Measurements from ENCODE around the gene TEKT4. TPM values are rescaled to one million over a fixed set of nuclear protein-coding genes. Genes with fewer than 3 reads are reported as not detected.

TEKT4 gene
- total and polyA plus RNA-seq, 2 donors (not counting 3 experiments of a cell fraction or from before 2014, with no cell fraction given) = not detected

- Histone ChIP-seq H3K79me2 (ENCODE audit: control insufficient read depth, insufficient read depth, low read length) (no peaks in the 10 kb centered on the region), H3K9ac (replicated peaks; ENCODE audit: extremely low read depth, insufficient read depth, low read length) (no peak overlapping the region), H3K9me3 (replicated peaks; ENCODE audit: control insufficient read depth, insufficient read depth, low read length) (no peaks in the 10 kb centered on the region), H3K27ac (ENCODE audit: insufficient read depth, low read depth, low read length) (no peak overlapping the region), H3K4me1 (ENCODE audit: control insufficient read depth, extremely low read depth, insufficient read depth, low read length) (no peaks in the 10 kb centered on the region), H3K9me1 (replicated peaks; ENCODE audit: control insufficient read depth, extremely low read depth, insufficient read depth, low read length) (no peaks in the 10 kb centered on the region), H3K4me3 (replicated peaks in 1 of 3; ENCODE audit: insufficient read depth in 1 of 3, low read depth in 1 of 3, low read length in 3 of 3) (no peak overlapping the region), H2AFZ (ENCODE audit: low read depth, low read length) (no peak overlapping the region), H3K27me3 (ENCODE audit: control insufficient read depth in 2 of 2, insufficient read depth in 2 of 2, low read length in 2 of 2) (peaks cover 0 to 2% of the 10 kb centered on the region in 2 experiments), H3K36me3 (ENCODE audit: control insufficient read depth in 2 of 2, extremely low read depth in 1 of 2, insufficient read depth in 2 of 2, low read length in 2 of 2) (no peaks in the 10 kb centered on the region), H4K20me1 (replicated peaks; ENCODE audit: control insufficient read depth, extremely low read depth, insufficient read depth, low read length) (no peaks in the 10 kb centered on the region), H3K4me2 (ENCODE audit: insufficient read depth, low read length) (no peak overlapping the region)
- intact Hi-C loops (cut with micrococcal nuclease) (no loop called here), dilution Hi-C loops (cut with MboI; ENCODE audit: extremely low pct_ligation_motif_present, low sequenced_read_pairs) (no loop called here)
- POLR2A ChIA-PET = no interaction called here
- FAIRE-seq (no peak), DNase-seq (ENCODE audit: low read depth, low spot score) (no peak)
- CTCF ChIA-PET = no interaction called here
- TF ChIP-seq GATA2 (IDR thresholded peaks at IDR 0.05; ENCODE audit: insufficient read depth, insufficient read length, low read depth, low read length) = no peak
- no peak for TF ChIP-seq JUN (IDR thresholded peaks at IDR 0.05; ENCODE audit: borderline replicate concordance, insufficient read depth, insufficient read length, low read depth)
- no peak for TF ChIP-seq MYC (IDR thresholded peaks at IDR 0.05; ENCODE audit: low read depth, low read length)
- no peak for TF ChIP-seq MAX (IDR thresholded peaks at IDR 0.05; ENCODE audit: insufficient read depth, insufficient read length)
- TF ChIP-seq POLR2AphosphoS5 (IDR thresholded peaks at IDR 0.05; ENCODE audit: insufficient read depth, low read depth, low read length) = no peak
- no peak for TF ChIP-seq POLR2A (IDR thresholded peaks at IDR 0.05; ENCODE audit: low read depth, low read length)
- no peak for TF ChIP-seq CTCF (IDR thresholded peaks at IDR 0.05; ENCODE audit: extremely low read depth in 1 of 2, insufficient read depth in 1 of 2, low read depth in 1 of 2, low read length in 2 of 2)
- TF ChIP-seq EZH2 (IDR thresholded peaks at IDR 0.05; ENCODE audit: borderline replicate concordance, low read depth, low read length, severe bottlenecking) = no peak
- no peak for TF ChIP-seq FOS (IDR thresholded peaks at IDR 0.05; ENCODE audit: borderline replicate concordance, insufficient read depth, low read length)
- no TSS peak for BruUV-seq (replicated peaks)
Observed at GRCh38 chr2:94869131-94869530, 2.1 kb upstream of the TEKT4 start.

Measured in endothelial cell of umbilical vein (primary cell).